GM19239 (cell line): ENCODE results near the gene DIP2C.
"Not testable (repeated sequence)": the region's sequence is repeated elsewhere in the genome, so short reads cannot be mapped to it uniquely, and the experiment has no call there.

Experiments used
- DNase-seq: peaks from one replicate; pipeline ENCODE4 v3.0.0; 2011; ENCODE audit warnings: low spot score; ENCODE audit not compliant: insufficient read length
- FAIRE-seq: peaks from 2 replicates; lab custom pipeline; 2011; peaks lifted over from hg19 to GRCh38; lab: Jason Lieb, UNC

The DIP2C gene

GRCh38 chr10:418894-419293, 270.6 kb downstream of the DIP2C start:
- DNase-seq (no peak), FAIRE-seq (no peak)

DNA sequence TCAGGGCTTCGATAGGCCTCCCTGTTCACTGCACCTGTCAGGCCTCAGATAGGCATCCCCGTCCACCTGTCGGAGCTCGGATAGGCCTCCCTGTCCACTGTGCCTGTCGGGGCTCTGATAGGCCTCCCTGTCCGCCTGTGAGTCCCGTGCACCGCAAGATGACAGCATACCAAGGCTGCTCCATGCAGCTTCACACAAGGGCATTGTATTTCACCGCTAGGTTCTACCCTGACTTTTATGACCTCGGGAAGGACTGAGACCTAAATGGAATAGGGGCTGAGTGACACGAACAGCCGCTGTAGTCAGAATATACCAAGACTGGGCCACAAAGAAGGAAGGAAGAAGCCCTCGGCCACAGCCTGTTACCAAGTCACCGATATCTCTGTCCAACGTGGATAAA, 271.2 kb downstream of the DIP2C start:
- FAIRE-seq (no peak), DNase-seq (no peak)

- DNase-seq (no peak), FAIRE-seq (no peak)
Observed at GRCh38 chr10:416091-416515, 273.4 kb downstream of the DIP2C start.

DNA sequence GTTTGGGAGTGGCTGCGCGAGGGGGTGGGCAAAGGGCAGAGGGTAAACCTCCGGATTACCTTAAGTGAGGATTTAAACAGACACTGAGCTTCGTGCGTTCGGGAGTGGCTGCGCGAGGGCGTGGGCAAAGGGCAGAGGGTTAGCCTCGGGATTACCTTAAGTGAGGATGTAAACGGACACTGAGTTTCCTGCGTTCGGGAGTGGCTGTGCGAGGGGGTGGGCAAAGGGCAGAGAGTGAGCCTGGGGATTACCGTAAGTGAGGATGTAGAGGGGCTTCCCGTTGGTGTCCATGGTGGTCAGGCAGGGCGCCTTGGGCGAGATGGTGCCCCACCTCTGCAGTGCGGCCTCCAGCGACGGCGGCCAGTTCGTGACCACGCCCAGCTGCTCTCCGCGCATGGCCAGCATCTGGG, 275.8 kb downstream of the DIP2C start:
- DNase-seq (no peak), FAIRE-seq (no peak)

DNA sequence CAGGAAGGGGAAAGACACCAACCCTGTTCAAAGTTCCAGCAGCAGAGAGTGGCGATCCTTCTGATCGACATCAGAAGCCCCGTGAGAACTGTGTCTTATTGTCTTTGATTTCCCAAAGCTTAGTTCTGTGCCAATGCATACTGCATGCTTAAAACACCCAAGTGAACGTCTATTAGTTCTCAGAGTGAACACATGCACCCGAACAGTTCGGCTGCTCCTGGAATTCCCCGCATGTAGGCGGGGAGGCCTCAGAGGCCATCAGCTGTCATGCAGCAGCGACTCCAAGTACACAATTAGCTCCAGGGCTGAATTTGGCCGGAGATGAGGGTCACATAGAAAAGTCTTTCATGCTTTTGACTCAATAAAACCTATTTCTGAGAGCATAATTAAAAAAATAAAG, 277.4 kb downstream of the DIP2C start:
- DNase-seq, result no peak
- FAIRE-seq, result no peak

GRCh38 chr10:411603-412002, 277.9 kb downstream of the DIP2C start:
- DNase-seq (no peak), FAIRE-seq (no peak)

DNA sequence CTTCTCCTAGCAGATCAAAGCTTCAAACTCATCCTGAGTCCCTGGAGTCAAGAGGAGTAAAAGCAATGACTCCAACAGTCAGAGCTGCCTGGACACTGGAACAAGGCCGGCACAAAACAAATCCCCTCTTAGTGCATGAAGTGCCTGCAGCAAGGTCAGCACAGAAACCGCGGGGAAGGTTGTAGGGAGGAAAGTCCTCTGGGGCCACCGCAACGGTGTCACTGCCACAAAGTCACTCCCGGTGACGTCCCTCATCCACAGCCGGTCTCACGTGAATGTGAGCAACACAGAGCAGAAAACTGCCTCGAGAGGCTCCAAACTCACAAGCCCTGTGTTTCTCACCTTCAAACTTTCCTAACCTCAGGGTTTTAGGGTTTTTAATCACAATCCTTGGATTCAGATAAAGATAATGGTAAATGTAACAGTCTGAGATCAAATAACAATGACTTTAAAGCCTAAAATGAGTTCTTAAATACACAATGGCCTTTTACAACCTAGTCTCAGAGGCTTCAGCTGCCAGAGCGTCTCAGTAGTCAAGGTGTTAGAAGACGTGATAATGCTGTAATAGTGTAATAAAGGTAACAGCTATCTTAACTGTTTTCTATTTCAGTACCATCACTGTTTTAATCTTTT, 279.9 kb downstream of the DIP2C start:
- DNase-seq (no peak), FAIRE-seq (no peak)

GRCh38 chr10:408236-408635, 281.2 kb downstream of the DIP2C start:
- DNase-seq, result no peak

DNA sequence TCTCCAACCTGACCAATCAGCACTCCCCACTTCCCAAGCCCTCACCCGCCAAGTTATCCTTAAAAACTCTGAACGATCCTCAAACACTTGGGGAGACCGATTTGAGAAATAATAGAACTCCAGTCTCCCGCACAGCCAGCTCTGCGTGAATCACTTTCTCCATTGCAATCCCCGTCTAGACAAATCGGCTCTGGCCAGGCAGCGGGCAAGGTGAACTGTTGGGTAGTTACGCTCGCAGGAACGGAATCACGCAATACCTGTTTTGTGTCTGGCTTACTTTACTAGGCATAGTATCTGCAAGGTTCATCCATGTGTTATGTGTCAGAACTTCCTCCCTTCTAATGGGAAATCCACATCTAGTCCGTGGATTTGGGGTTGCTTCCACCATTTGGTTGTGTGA, 282.5 kb downstream of the DIP2C start:
- no peak for FAIRE-seq
- DNase-seq, result no peak

More at GRCh38 chr10:408236-408635, 281.2 kb downstream of the DIP2C start:
- no peak for FAIRE-seq

DNA sequence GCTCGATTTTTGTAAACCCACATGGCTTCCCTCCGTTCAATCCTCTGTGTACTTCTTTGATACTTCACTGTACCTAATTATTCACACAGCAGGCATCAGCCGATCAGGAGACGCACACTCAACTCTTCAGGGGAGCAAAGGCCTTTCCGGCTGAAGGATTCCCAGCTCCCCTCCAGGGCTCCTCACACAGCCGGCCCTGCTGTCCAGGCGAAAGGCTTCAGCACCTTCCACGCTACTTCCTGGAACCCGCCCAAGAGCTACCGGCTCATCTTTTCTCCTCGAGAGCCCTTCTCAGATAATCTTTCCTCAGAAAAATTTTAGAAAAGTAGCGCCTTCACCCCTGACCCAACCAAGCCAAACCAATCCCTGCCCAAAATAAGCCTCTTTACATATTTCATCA, 283.8 kb downstream of the DIP2C start:
- DNase-seq (no peak), FAIRE-seq (no peak)

GRCh38 chr10:404991-405390, 284.5 kb downstream of the DIP2C start:
- FAIRE-seq (no peak), DNase-seq (no peak)

- FAIRE-seq (no peak), DNase-seq (no peak)
Observed at GRCh38 chr10:404346-404745, 285.1 kb downstream of the DIP2C start.

DNA sequence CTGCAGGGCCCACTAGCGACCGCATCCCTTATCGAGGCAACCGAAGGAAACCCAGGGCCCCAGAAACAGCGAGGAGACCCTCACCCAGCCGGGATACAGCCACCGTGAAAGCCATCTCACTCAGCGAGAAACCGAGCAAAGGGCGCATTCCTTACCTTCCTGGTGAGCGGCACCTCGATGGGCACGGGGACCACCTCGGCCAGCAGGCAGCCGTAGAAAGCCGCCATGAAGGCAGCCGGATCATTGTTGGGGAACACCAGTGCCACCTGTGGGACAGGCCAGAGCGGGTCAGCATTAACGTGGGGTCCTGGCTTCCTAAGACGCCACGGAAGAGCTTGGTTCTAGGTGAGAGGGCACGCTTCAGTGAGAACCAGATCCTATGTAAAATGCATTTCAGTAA, 290.5 kb downstream of the DIP2C start:
- DNase-seq (no peak), FAIRE-seq (no peak)

DNA sequence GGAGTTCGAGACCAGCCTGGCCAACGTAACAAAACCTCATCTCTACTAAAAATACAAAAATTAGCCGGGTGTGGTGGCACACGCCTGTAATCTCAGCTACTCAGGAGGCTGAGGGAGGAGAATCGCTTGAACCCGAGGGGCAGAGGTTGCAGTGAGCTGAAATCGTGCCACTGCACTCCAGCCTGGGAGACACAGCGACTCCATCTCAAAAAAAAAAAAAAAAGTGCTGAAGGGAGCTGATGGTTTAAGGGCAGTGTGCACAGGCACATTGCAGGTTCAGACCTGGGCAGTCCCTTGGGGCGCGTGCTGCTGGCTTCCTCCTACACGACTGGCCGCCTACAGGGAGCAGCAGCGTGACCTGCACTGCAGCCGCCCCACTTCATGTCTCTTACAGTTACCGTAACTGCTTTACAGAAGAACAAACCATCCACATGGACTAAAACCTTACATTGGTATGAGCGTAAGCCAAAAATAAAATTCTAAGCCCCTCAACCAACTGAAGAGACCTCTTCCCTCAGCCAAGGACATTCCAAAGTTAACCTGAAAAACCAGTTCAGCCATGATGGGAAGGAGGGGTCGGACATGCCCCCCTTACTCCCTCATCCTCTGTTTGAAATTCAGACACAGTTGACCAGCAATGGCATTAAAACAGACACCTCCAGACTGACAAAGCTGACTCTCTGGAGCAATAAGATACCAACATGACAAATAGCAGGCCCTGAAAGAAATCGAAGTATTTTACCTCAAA, 292.0 kb downstream of the DIP2C start:
- FAIRE-seq, result no peak
- no peak for DNase-seq

DNA sequence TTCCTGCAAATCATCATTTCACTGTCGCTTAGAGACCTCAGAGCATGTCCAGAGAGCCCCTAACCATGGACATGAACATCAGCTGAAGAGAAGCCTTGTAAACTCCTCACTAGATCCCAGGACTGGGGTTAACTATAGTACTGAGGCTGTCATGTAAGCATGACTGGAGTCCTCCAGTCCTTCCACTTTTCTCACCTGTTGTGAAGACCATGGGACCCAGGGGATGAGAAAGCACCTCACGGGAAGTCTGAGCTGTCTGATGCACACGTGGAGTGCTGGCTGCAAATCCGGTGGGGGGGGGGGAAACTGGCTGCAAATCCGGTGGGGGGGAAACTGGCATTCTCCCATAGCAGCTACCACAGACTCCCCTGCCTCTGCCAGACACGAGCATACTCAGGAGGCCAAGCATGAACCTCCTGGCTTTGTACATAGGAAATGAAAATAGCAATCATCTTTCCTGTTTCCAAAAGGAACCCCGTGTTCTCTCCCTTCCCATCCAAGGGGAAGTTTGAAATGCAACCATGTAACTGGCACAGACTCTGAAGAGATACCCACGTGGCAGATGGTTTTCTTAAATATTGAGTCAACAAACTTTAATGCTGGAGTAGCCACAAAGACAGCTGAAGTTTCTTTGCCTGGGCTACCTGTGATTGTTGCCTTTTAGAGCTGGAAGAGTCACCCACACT, 292.8 kb downstream of the DIP2C start:
- FAIRE-seq (no peak), DNase-seq (no peak)

- no peak for FAIRE-seq
- DNase-seq, result no peak
Observed at GRCh38 chr10:396107-396506, 293.4 kb downstream of the DIP2C start.

DNA sequence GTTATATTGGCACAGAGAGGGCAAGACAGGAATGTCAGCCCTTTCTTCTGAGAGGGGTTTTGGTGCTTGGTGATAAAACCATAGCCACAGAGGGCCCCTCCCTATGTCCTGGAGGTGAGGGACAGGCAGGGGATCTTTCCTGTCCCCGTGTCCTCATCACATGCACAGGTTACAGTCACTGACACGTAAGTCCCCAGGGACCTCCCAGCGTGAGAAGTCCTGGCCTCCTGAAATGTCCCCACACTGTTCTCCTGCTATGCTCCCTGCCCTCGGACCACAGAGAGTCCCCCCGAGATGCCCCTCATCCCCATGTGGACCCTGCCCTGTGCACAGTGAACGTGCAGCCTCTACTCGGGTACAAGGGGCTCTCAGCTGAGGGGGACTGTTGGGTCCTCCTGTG, 293.8 kb downstream of the DIP2C start:
- FAIRE-seq (no peak), DNase-seq (no peak)

DNA sequence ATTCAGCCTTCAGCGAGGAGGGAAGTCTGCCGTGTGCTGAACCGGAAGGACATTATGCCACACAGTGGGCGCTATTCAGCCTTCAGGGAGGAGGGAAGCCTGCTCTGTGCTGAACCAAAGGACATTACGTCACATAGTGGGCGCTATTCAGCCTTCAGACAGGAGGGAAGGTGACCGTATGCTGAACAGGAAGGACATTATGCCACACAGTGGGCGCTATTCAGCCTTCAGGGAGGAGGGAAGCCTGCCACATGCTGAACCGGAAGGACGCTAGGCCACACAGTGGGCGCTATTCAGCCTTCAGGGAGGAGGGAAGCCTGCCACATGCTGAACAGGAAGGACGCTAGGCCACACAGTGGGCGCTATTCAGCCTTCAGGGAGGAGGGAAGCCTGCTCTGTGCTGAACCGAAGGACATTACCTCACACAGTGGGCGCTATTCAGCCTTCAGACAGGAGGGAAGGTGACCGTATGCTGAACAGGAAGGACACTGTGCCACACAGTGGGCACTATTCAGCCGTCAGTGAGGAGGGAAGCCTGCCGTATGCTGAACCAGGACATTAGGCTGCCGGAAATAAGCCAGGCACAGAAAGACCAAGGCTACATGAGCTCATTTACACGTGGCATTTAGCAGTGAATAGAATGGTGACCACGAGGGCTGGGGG, 294.9 kb downstream of the DIP2C start:
- FAIRE-seq, DNase-seq: not testable (repeated sequence)

DNA sequence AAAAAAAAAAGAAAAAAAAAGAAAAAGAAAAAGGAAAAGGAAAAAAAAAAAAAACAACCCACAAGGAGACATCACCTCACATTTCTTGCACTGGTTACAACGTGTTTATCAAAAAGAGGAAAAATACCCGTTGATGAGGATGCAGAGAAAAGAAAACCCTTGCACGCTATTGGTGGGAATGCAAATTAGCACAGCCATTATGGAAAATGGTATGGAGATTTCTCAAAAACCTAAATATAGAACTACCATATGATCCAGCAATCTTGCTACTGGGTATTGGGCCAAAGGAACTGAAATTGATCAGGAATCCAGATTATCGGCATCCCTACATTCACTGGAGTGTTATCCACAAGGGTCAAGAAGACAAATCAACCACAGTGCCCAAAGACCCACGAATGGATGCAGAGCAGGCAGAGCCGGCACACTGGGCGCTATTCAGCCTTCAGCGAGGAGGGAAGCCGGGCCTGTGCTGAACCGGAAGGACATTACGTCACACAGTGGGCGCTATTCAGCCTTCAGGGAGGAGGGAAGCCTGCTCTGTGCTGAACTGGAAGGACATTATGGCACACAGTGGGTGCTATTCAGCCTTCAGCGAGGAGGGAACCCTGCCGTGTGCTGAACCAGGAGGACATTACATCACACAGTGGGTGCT, 295.6 kb downstream of the DIP2C start:
- DNase-seq (no peak), FAIRE-seq (no peak)

- FAIRE-seq, result no peak
- no peak for DNase-seq
Observed at GRCh38 chr10:393106-393745, 296.2 kb downstream of the DIP2C start.
